OCI-LY3 (cell line): Measurements from ENCODE around the gene ALKBH5.
"Not testable (repeated sequence)": the region's sequence is repeated elsewhere in the genome, so short reads cannot be mapped to it uniquely, and the experiment has no call there.

Experiments
- H2AFZ ChIP-seq: fragments of 200-600, 300-600 bp; shearing (Covaris generic); 2 replicates; pipeline ENCODE4 v1.6.0; 2014; ENCODE audit warnings: antibody characterized with exemption, low read depth, low read length
- H3K27ac ChIP-seq: fragments of 200-600, 300-600 bp; sonication (generic); 2 replicates; pipeline ENCODE4 v1.5.1; 2014; ENCODE audit warnings: mild to moderate bottlenecking, low read length, moderate library complexity, mixed read lengths
- H3K27me3 ChIP-seq: fragments of 200-600, 300-600 bp; sonication (generic); 2 replicates; pipeline ENCODE4 v1.6.1; 2014; ENCODE audit warnings: low read depth, low read length, mixed read lengths
- H3K36me3 ChIP-seq: fragments of 200-600, 300-600 bp; sonication (generic); replicated peaks from 2 replicates; pipeline ENCODE3; 2014; ENCODE audit warnings: low read depth, low read length, mixed read lengths
- H3K4me1 ChIP-seq: fragments of 300-600, 200-600 bp; sonication (generic); 2 replicates; pipeline ENCODE4 v1.6.1; 2014; ENCODE audit warnings: low read length, mixed read lengths
- H3K4me2 ChIP-seq: fragments of 200-600, 300-600 bp; sonication (generic); 2 replicates; pipeline ENCODE4 v1.6.1; 2014; ENCODE audit warnings: low read length, mixed read lengths
- H3K4me3 ChIP-seq: fragments of 300-600, 200-600 bp; sonication (generic); 2 replicates; pipeline ENCODE4 v1.5.1; 2014; ENCODE audit warnings: antibody characterized with exemption, mild to moderate bottlenecking, low read length, moderate library complexity
- H3K79me2 ChIP-seq: fragments of 300-600, 200-600 bp; shearing (Covaris generic); 2 replicates; pipeline ENCODE4 v1.6.1; 2014; ENCODE audit warnings: mild to moderate bottlenecking, low read length, mixed read lengths
- H3K9ac ChIP-seq: fragments of 300-600, 200-600 bp; shearing (Covaris generic); 2 replicates; pipeline ENCODE4 v1.6.0; 2014; ENCODE audit warnings: mild to moderate bottlenecking, low read length, moderate library complexity
- H3K9me3 ChIP-seq: fragments of 200-600, 300-600 bp; shearing (Covaris generic); 2 replicates; pipeline ENCODE4 v1.6.1; 2014; ENCODE audit warnings: low read length, mixed read lengths; ENCODE audit not compliant: insufficient read depth
- H4K20me1 ChIP-seq: fragments of 200-600, 300-600 bp; sonication (generic); 2 replicates; pipeline ENCODE4 v1.6.1; 2016; ENCODE audit warnings: low read length, mixed read lengths; ENCODE audit not compliant: insufficient read depth
- EZH2phosphoT487 ChIP-seq: fragments of 200-600 bp; shearing (Covaris generic); IDR thresholded peaks from 2 replicates; pipeline ENCODE4 v1.6.1; 2018; ENCODE audit warnings: antibody characterized with exemption, mixed run types, low read depth
- TF ChIP-seq, protein P1 (sequence below): fragments of 200-600, 300-600 bp; sonication (generic); IDR thresholded peaks from 2 replicates; pipeline ENCODE4 v1.5.1; 2014; ENCODE audit warnings: antibody characterized with exemption, low read length, low read depth

Gene ALKBH5

DNA sequence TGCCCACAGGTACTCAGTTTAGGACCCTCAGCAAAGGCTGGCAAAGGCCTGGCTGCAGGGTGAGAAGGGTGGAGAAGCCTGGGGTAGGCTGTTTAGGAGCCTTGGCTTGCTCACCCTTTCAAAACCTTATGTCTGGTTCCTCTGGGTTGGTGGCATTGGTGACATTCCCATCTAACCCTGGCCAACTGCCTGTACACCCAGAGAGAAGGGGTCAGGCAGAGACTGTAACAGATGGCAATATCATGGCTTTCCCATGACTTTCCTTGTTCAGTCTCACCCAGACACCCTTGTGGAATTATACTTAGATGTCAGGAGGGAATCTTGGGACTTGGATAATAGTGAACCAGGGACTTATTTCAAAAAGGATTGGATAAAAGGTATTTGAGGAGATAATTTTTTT lies 23.3 kb downstream of the ALKBH5 start:
- TF ChIP-seq, protein P1, sequence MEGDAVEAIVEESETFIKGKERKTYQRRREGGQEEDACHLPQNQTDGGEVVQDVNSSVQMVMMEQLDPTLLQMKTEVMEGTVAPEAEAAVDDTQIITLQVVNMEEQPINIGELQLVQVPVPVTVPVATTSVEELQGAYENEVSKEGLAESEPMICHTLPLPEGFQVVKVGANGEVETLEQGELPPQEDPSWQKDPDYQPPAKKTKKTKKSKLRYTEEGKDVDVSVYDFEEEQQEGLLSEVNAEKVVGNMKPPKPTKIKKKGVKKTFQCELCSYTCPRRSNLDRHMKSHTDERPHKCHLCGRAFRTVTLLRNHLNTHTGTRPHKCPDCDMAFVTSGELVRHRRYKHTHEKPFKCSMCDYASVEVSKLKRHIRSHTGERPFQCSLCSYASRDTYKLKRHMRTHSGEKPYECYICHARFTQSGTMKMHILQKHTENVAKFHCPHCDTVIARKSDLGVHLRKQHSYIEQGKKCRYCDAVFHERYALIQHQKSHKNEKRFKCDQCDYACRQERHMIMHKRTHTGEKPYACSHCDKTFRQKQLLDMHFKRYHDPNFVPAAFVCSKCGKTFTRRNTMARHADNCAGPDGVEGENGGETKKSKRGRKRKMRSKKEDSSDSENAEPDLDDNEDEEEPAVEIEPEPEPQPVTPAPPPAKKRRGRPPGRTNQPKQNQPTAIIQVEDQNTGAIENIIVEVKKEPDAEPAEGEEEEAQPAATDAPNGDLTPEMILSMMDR = no peak
- TF ChIP-seq EZH2phosphoT487 = no peak
- Histone ChIP-seq H3K36me3 (no peaks in the 10 kb centered on the region), H3K4me3 (no peak overlapping the region), H3K4me2 (no peak overlapping the region), H3K4me1 (no peaks in the 10 kb centered on the region), H3K9me3 (no peaks in the 10 kb centered on the region), H3K9ac (no peak overlapping the region), H3K27me3 (no peaks in the 10 kb centered on the region), H2AFZ (no peak overlapping the region), H3K79me2 (no peaks in the 10 kb centered on the region), H3K27ac (no peak overlapping the region), H4K20me1 (no peaks in the 10 kb centered on the region)

DNA sequence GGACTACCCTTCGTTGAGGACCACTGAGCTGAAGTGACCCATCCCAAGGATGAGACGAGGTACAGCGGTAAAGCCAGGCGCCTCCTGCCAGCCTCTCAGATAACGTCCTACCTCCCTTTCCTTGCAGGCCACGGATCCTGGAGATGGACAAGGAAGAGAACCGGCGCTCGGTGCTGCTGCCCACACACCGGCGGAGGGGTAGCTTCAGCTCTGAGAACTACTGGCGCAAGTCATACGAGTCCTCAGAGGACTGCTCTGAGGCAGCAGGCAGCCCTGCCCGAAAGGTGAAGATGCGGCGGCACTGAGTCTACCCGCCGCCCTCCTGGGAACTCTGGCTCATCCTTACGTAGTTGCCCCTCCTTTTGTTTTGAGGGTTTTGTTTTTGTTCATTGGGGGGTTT lies 24.5 kb downstream of the ALKBH5 start:
- H3K79me2 ChIP-seq = no peaks in the 10 kb centered on the region
- no peak overlapping the region for H3K4me3 ChIP-seq
- H3K36me3 ChIP-seq = no peaks in the 10 kb centered on the region
- TF ChIP-seq EZH2phosphoT487 = no peak
- TF ChIP-seq, protein P1 = no peak
- no peaks in the 10 kb centered on the region for H3K4me1 ChIP-seq
- H3K4me2 ChIP-seq = no peak overlapping the region
- H2AFZ ChIP-seq = no peak overlapping the region
- H3K27me3 ChIP-seq = no peaks in the 10 kb centered on the region
- H3K9me3 ChIP-seq = no peaks in the 10 kb centered on the region
- no peaks in the 10 kb centered on the region for H4K20me1 ChIP-seq
- H3K27ac ChIP-seq = no peak overlapping the region
- H3K9ac ChIP-seq = no peak overlapping the region

DNA sequence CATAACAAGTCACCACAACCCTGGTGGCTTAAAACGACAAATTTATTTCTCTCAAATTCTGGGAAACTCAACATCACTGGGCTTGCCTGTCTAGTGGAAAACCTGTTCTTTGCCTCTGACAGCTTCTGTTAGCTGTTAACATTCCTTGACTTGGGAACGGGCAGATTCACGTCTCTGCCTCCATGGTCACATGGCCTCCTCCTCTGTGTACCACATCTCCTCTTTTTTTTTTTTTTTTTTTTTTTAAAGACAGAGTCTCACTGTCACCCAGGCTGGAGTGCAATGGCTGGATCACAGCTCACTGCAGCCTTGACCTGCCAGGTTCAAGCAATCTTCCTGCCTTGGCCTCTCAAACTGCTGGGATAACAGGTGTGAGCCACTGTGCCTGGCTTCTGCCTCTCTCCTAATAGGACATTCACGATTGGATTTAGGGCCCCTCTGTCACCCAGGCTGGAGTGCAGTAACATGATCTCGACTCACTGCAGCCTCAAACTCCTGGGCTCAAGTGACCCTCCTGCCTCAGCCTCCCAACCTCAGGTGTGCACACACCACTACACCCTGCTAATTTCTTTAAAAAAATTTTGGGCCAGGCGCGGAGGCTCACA lies 30.1 kb downstream of the ALKBH5 start:
- H3K4me2 ChIP-seq = no peak overlapping the region
- H3K4me1 ChIP-seq = no peaks in the 10 kb centered on the region
- H3K27ac ChIP-seq = no peak overlapping the region
- H2AFZ ChIP-seq = no peak overlapping the region
- no peaks in the 10 kb centered on the region for H3K36me3 ChIP-seq
- no peak for TF ChIP-seq EZH2phosphoT487
- TF ChIP-seq, protein P1 = no peak
- H3K9ac ChIP-seq = no peak overlapping the region
- no peaks in the 10 kb centered on the region for H3K79me2 ChIP-seq
- no peaks in the 10 kb centered on the region for H4K20me1 ChIP-seq
- H3K9me3 ChIP-seq = no peaks in the 10 kb centered on the region
- no peaks in the 10 kb centered on the region for H3K27me3 ChIP-seq
- no peak overlapping the region for H3K4me3 ChIP-seq

DNA sequence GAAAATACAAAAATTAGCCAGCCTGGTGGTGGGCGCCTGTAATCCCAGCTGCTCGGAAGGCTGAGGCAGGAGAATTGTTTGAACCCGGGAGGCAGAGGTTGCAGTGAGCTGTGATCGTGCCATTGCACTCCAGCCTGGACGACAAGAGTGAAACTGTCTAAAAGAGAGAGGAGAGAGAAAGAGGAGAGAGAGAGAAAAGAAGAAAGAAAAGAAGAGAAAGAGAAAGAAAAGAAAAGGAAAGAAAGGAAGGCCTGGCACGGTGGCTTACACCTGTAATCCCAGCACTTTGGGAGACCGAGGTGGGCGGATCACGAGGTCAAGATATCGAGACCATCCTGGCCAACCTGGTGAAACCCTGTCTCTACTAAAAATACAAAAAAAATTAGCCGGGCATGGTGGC lies 33.3 kb downstream of the ALKBH5 start:
- H4K20me1 ChIP-seq, H3K79me2 ChIP-seq: not testable (repeated sequence)

More for the DNA sequence above, 33.3 kb downstream of the ALKBH5 start:
- H3K4me3 ChIP-seq, H3K4me1 ChIP-seq, H3K9me3 ChIP-seq, H3K27me3 ChIP-seq, H3K9ac ChIP-seq, H3K27ac ChIP-seq, H3K4me2 ChIP-seq, H3K36me3 ChIP-seq, H2AFZ ChIP-seq: not testable (repeated sequence)
